Measurements from ENCODE around the gene PDPN. TPM values are rescaled to one million over a fixed set of nuclear protein-coding genes. Genes with fewer than 3 reads are reported as not detected.

PDPN gene
- polyA plus RNA-seq, 5 donors: 43.5 to 53.2 (median 49.5) TPM

Other genes with a start within 250 kb of the PDPN start
- gene PRAMEF14, start 236.7 kb upstream of the PDPN start, polyA plus RNA-seq (ENCODE audit: insufficient read depth in 1 of 5, insufficient read length in 5 of 5, low replicate concordance in 1 of 5): not detected
- gene PRAMEF19, start 211.9 kb upstream of the PDPN start, polyA plus RNA-seq (ENCODE audit: insufficient read depth in 1 of 5, insufficient read length in 5 of 5, low replicate concordance in 1 of 5): not detected
- gene PRAMEF17, start 194.2 kb upstream of the PDPN start, polyA plus RNA-seq (ENCODE audit: insufficient read depth in 1 of 5, insufficient read length in 5 of 5, low replicate concordance in 1 of 5): not detected
- gene PRAMEF20, start 173.4 kb upstream of the PDPN start, polyA plus RNA-seq (ENCODE audit: insufficient read depth in 1 of 5, insufficient read length in 5 of 5, low replicate concordance in 1 of 5): not detected
- gene LRRC38, start 69.8 kb upstream of the PDPN start, polyA plus RNA-seq (ENCODE audit: insufficient read depth in 1 of 5, insufficient read length in 5 of 5, low replicate concordance in 1 of 5): 1 to 10 TPM in 1 of 5 donors, not detected in 4; 1.5 TPM
- 10 to 100 TPM; 40.5 to 47.9 (median 42.6) TPM for gene PRDM2, start 116.4 kb downstream of the PDPN start, polyA plus RNA-seq (ENCODE audit: insufficient read depth in 1 of 5, insufficient read length in 5 of 5, low replicate concordance in 1 of 5)

Data from right lung (tissue), 5 donors.